IMR-90 (cell line): ENCODE results near the gene CTNNAL1. TPM values are rescaled to one million over a fixed set of nuclear protein-coding genes. Genes with fewer than 3 reads are reported as not detected.
A peak's percentile ranks its signal among the peaks of the same experiment; 100 is the strongest.

Source experiments
- ATAC-seq: fragments of 200-7000 bp; cut with Tn5 transposase; 2 replicates; pipeline ENCODE4 v1.9.1; 2020; ENCODE audit warnings: low read depth, mild to moderate bottlenecking, moderate library complexity
- BruUV-seq: library from RNA; stranded (reverse); fragments of 400-500 nt; replicated peaks from 2 replicates; lab custom pipeline; 2021; lab: Mats Ljungman, UMichigan
- CTCF ChIA-PET: fragments of 300-600 bp; formaldehyde crosslinking; extraction: SDS; loops from one replicate; lab custom pipeline; 2021; ENCODE audit warnings: antibody characterized with exemption; lab: Yijun Ruan, JAX
- POLR2A ChIA-PET: fragments of 300-600 bp; sonication (Branson Sonifier 250); formaldehyde crosslinking; loops from one replicate; lab custom pipeline; 2022; ENCODE audit warnings: antibody characterized with exemption; ENCODE audit not compliant: unreplicated experiment; lab: Charles Lee
- DNase-seq: peaks from one replicate; pipeline ENCODE4 v3.0.0; 2013
- H2AFZ ChIP-seq: replicated peaks from 2 replicates; pipeline ENCODE3; 2013; ENCODE audit warnings: low read length, mild to moderate bottlenecking; ENCODE audit not compliant: poor library complexity
- H2AK5ac ChIP-seq: 2 replicates; pipeline ENCODE4 v1.6.1; 2013; ENCODE audit warnings: low read depth, low read length, inconsistent platforms
- H2AK9ac ChIP-seq: replicated peaks from 2 replicates; pipeline ENCODE3; 2013; ENCODE audit warnings: mild to moderate bottlenecking, low read depth, low read length, moderate library complexity; ENCODE audit not compliant: poor library complexity
- H2BK120ac ChIP-seq: 2 replicates; pipeline ENCODE4 v1.6.1; 2013; ENCODE audit warnings: low read depth, low read length, inconsistent platforms
- H2BK15ac ChIP-seq: 3 replicates; pipeline ENCODE4 v1.6.1; 2013; ENCODE audit warnings: low read depth, low read length, inconsistent platforms
- H2BK20ac ChIP-seq: 2 replicates; pipeline ENCODE4 v1.6.1; 2013; ENCODE audit warnings: low read depth, mild to moderate bottlenecking, inconsistent platforms, low read length, moderate library complexity
- H2BK5ac ChIP-seq: 2 replicates; pipeline ENCODE4 v1.6.1; 2013; ENCODE audit warnings: mild to moderate bottlenecking, low read depth, low read length, inconsistent platforms; ENCODE audit not compliant: poor library complexity, severe bottlenecking
- H3K14ac ChIP-seq: replicated peaks from 2 replicates; pipeline ENCODE4 v1.6.1; 2013; ENCODE audit warnings: low read depth, low read length, inconsistent platforms
- H3K18ac ChIP-seq: 2 replicates; pipeline ENCODE4 v1.6.1; 2013; ENCODE audit warnings: low read depth, low read length, control low read depth
- H3K23ac ChIP-seq: 2 replicates; pipeline ENCODE4 v1.6.1; 2013; ENCODE audit warnings: low read depth, low read length, inconsistent platforms
- H3K27ac ChIP-seq: 2 replicates; pipeline ENCODE4 v1.5.1; 2013; ENCODE audit warnings: mild to moderate bottlenecking, control low read depth, low read length; ENCODE audit not compliant: insufficient read depth
- H3K27me3 ChIP-seq: 2 replicates; pipeline ENCODE4 v1.6.1; 2013; ENCODE audit warnings: low read length; ENCODE audit not compliant: control insufficient read depth, insufficient read depth
- H3K36me3 ChIP-seq: 2 replicates; pipeline ENCODE4 v1.6.1; 2013; ENCODE audit warnings: low read length, mixed read lengths; ENCODE audit not compliant: control insufficient read depth, insufficient read depth
- H3K4ac ChIP-seq: 2 replicates; pipeline ENCODE4 v1.6.1; 2013; ENCODE audit warnings: low read depth, low read length, inconsistent platforms
- H3K4me1 ChIP-seq: 2 replicates; pipeline ENCODE4 v1.6.1; 2013; ENCODE audit warnings: low read length, mixed read lengths; ENCODE audit not compliant: control insufficient read depth, insufficient read depth
- H3K4me2 ChIP-seq: 2 replicates; pipeline ENCODE4 v1.6.1; 2013; ENCODE audit warnings: low read depth, mild to moderate bottlenecking, control low read depth, low read length, moderate library complexity
- H3K4me3 ChIP-seq: 2 replicates; pipeline ENCODE4 v1.5.1; 2013; ENCODE audit warnings: low read depth, mild to moderate bottlenecking, control low read depth, low read length, moderate library complexity; ENCODE audit not compliant: insufficient read depth
- H3K56ac ChIP-seq: 2 replicates; pipeline ENCODE4 v1.6.1; 2013; ENCODE audit warnings: low read length, inconsistent platforms; ENCODE audit not compliant: insufficient read depth; ENCODE audit errors: extremely low read depth
- H3K79me1 ChIP-seq, 2 experiments: 2 replicates each; pipeline ENCODE4 v1.6.1; 2013; ENCODE audit warnings: low read length in 2 of 2, inconsistent platforms in 1 of 2, low read depth in 1 of 2
- H3K9ac ChIP-seq: 2 replicates; pipeline ENCODE4 v1.6.1; 2013; ENCODE audit warnings: low read depth, low read length, control low read depth
- H3K9me1 ChIP-seq: 2 replicates; pipeline ENCODE4 v1.6.1; 2013; ENCODE audit warnings: low read length, inconsistent platforms; ENCODE audit not compliant: insufficient read depth
- H3K9me3 ChIP-seq: 2 replicates; pipeline ENCODE4 v1.6.1; 2013; ENCODE audit warnings: low read length; ENCODE audit not compliant: control insufficient read depth, insufficient read depth
- H4K20me1 ChIP-seq: 2 replicates; pipeline ENCODE4 v1.6.1; 2013; ENCODE audit warnings: low read length, inconsistent platforms; ENCODE audit not compliant: insufficient read depth
- H4K5ac ChIP-seq: 2 replicates; pipeline ENCODE4 v1.6.1; 2013; ENCODE audit warnings: mild to moderate bottlenecking, low read depth, low read length, control low read depth
- H4K8ac ChIP-seq, 2 experiments: 2 replicates each; pipeline ENCODE4 v1.6.1; 2013; ENCODE audit warnings: low read depth in 2 of 2, low read length in 2 of 2, control low read depth in 1 of 2, inconsistent platforms in 1 of 2
- H4K91ac ChIP-seq: 2 replicates; pipeline ENCODE4 v1.6.1; 2013; ENCODE audit warnings: low read depth, low read length, inconsistent platforms; ENCODE audit not compliant: insufficient read depth
- BHLHE40 ChIP-seq: fragments of 150-350 bp; IDR thresholded peaks from 2 replicates; pipeline ENCODE4 v1.6.1; 2016; ENCODE audit warnings: mild to moderate bottlenecking, low read depth, low read length
- CEBPB ChIP-seq: IDR thresholded peaks from 2 replicates; pipeline ENCODE4 v1.6.1; 2012; ENCODE audit warnings: low read depth, low read length, improper control_type of control experiment
- CHD1 ChIP-seq: IDR thresholded peaks from 2 replicates; pipeline ENCODE4 v1.6.1; 2012; ENCODE audit warnings: low read depth, low read length, improper control_type of control experiment
- FOS ChIP-seq: fragments of 150-350 bp; IDR thresholded peaks from 2 replicates; pipeline ENCODE4 v1.6.1; 2016; ENCODE audit warnings: low read depth, low read length
- MAFK ChIP-seq: IDR thresholded peaks from 2 replicates; pipeline ENCODE4 v1.6.1; 2012; ENCODE audit warnings: low read depth, low read length, improper control_type of control experiment
- MAZ ChIP-seq: IDR thresholded peaks from 2 replicates; pipeline ENCODE4 v1.6.1; 2012; ENCODE audit warnings: low read depth, mild to moderate bottlenecking, low read length, improper control_type of control experiment, moderate library complexity, borderline replicate concordance
- MXI1 ChIP-seq: IDR thresholded peaks from 2 replicates; pipeline ENCODE4 v1.6.1; 2012; ENCODE audit warnings: low read depth, mild to moderate bottlenecking, low read length, moderate library complexity, borderline replicate concordance
- NFE2L2 ChIP-seq: fragments of 150-350 bp; IDR thresholded peaks from 2 replicates; pipeline ENCODE4 v1.6.1; 2016; ENCODE audit warnings: low read depth, mild to moderate bottlenecking, low read length
- POLR2A ChIP-seq: IDR thresholded peaks from 2 replicates; pipeline ENCODE4 v1.6.1; 2012; ENCODE audit warnings: mild to moderate bottlenecking, low read depth, low read length
- RAD21 ChIP-seq: IDR thresholded peaks from 2 replicates; pipeline ENCODE4 v1.6.1; 2012; ENCODE audit warnings: low read length, improper control_type of control experiment
- RCOR1 ChIP-seq: IDR thresholded peaks from 2 replicates; pipeline ENCODE4 v1.6.1; 2012; ENCODE audit warnings: mild to moderate bottlenecking, low read length, improper control_type of control experiment; ENCODE audit not compliant: insufficient replicate concordance
- RFX5 ChIP-seq: IDR thresholded peaks from 2 replicates; pipeline ENCODE4 v1.8.0; 2012; ENCODE audit warnings: low read depth, mild to moderate bottlenecking, low read length, moderate library complexity
- SMC3 ChIP-seq: fragments of 150-350 bp; IDR thresholded peaks from 2 replicates; pipeline ENCODE4 v1.6.1; 2016; ENCODE audit warnings: low read depth, mild to moderate bottlenecking, antibody characterized with exemption, low read length, moderate library complexity
- WGBS, 2 experiments: methylation state at CpG; one replicate each; pipeline versions ENCODE4 v1.1.5 to v1.1.7; 2013; ENCODE audit warnings: missing lambda C conversion rate in 2 of 2; ENCODE audit not compliant: insufficient read length in 1 of 2; ENCODE audit errors: extremely low coverage in 2 of 2; 5-methylcytosine and 5-hydroxymethylcytosine counted together
- dilution Hi-C: fragments of 300-500 bp; cut with HindIII; formaldehyde crosslinking; loops from one replicate; pipeline ENCODE4 v1.14.3; 2018; ENCODE audit warnings: low sequenced_read_pairs; ENCODE audit not compliant: unreplicated experiment
- in situ Hi-C: fragments of 300-500 bp; cut with MboI; formaldehyde crosslinking; loops from 3 replicates; pipeline ENCODE4 v1.14.3; 2019; ENCODE audit warnings: low sequenced_read_pairs, inconsistent platforms, mixed read lengths
- intact Hi-C: fragments of 100-400 bp; cut with micrococcal nuclease; formaldehyde crosslinking; loops from 2 replicates; pipeline ENCODE4 v1.10.0; 2022
- polyA plus RNA-seq, 3 experiments: library from polyadenylated mRNA; depleted of rRNA; stranded (reverse); fragments of >200 nt; gene quantifications; 2 replicates each; pipeline ENCODE4 v1.2.3, GENCODE V29; 2012; ENCODE audit warnings: low replicate concordance in 1 of 3
- total RNA-seq: library from RNA; depleted of rRNA; stranded (reverse); fragments of >200 nt; gene quantifications from 2 replicates; pipeline ENCODE4 v1.2.3, GENCODE V29; 2012
- TF ChIP-seq, protein P1 (sequence below): fragments of 150-350 bp; IDR thresholded peaks from 2 replicates; pipeline ENCODE4 v1.6.1; 2016; ENCODE audit warnings: low read depth, mild to moderate bottlenecking, low read length, moderate library complexity, borderline replicate concordance
- TF ChIP-seq, protein P2 (sequence below): conservative IDR thresholded peaks from 2 replicates; pipeline ENCODE4 v1.5.1; 2012; ENCODE audit warnings: mild to moderate bottlenecking, low read depth, low read length, improper control_type of control experiment
- TF ChIP-seq, protein P3 (sequence below): fragments of 150-350 bp; IDR thresholded peaks from 2 replicates; pipeline ENCODE4 v1.6.1; 2017; ENCODE audit warnings: mild to moderate bottlenecking, antibody characterized with exemption, low read length, low read depth

CTNNAL1 gene
- total and polyA plus RNA-seq, 2 of the 4 experiments (the other 2 are of a cell fraction), result 72.3 to 131 TPM

DNA sequence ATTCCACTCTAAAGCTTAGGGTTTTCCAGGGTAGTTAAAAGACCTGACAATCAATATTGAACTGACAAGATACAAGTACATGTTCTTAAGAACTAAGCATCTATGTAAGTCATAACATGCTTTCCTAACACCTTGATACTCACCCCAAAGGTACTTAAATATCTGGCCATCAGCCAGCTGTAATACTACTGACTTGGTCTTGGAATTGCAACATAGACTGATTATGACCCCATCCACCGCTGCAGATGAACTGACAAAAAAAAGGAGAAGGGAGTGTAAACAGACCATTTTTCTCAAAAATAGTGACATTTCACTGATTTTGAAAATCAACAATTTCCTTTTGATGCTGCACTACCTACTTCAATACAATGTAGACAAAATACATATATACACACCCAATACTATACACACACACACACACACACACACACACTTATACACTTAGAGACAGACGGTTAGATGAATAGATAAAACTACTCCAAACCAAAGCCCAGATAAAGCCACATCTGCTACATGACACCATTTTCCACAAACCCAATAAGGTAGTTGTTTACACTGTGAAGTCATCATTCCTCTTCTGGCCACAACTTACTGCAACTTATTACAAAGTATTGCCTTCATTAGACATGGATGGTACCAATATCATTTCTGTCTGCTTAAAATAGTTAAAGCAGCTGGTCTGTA lies 109.7 kb downstream of the CTNNAL1 start:
- Histone ChIP-seq H4K8ac (no peak overlapping the region), H3K9me3 (no peaks in the 10 kb centered on the region), H3K9ac (no peak overlapping the region), H2BK120ac (no peak overlapping the region), H3K4me2 (no peak overlapping the region), H3K4me3 (no peak overlapping the region), H2AK9ac (no peak overlapping the region), H2AK5ac (no peak overlapping the region), H4K20me1 (no peaks in the 10 kb centered on the region), H3K36me3 (peaks cover 39% of the 10 kb centered on the region), H3K14ac (no peak overlapping the region), H4K91ac (no peak overlapping the region), H4K5ac (no peak overlapping the region), H3K4ac (no peak overlapping the region), H3K27me3 (no peaks in the 10 kb centered on the region), H3K23ac (no peak overlapping the region), H2BK20ac (no peak overlapping the region), H3K27ac (no peak overlapping the region), H3K9me1 (no peaks in the 10 kb centered on the region), H3K56ac (no peak overlapping the region), H3K79me1 (no peaks in the 10 kb centered on the region), H3K18ac (no peak overlapping the region), H2AFZ (no peak overlapping the region), H2BK5ac (no peak overlapping the region), H3K4me1 (no peaks in the 10 kb centered on the region), H2BK15ac (no peak overlapping the region)
- ChIA-PET POLR2A (no interaction called here), CTCF (no interaction called here)
- WGBS, 2 experiments, result no CpG with 5 or more reads among the region's 2 CpGs
- TF ChIP-seq NFE2L2 (no peak), MXI1 (no peak), POLR2A (no peak), SMC3 (no peak), CEBPB (no peak), RAD21 (no peak), RCOR1 (no peak), FOS (no peak), RFX5 (no peak), CHD1 (no peak), MAFK (no peak), BHLHE40 (no peak), MAZ (no peak)
- TF ChIP-seq, protein P1, sequence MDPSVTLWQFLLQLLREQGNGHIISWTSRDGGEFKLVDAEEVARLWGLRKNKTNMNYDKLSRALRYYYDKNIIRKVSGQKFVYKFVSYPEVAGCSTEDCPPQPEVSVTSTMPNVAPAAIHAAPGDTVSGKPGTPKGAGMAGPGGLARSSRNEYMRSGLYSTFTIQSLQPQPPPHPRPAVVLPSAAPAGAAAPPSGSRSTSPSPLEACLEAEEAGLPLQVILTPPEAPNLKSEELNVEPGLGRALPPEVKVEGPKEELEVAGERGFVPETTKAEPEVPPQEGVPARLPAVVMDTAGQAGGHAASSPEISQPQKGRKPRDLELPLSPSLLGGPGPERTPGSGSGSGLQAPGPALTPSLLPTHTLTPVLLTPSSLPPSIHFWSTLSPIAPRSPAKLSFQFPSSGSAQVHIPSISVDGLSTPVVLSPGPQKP, result no peak
- TF ChIP-seq, protein P2, sequence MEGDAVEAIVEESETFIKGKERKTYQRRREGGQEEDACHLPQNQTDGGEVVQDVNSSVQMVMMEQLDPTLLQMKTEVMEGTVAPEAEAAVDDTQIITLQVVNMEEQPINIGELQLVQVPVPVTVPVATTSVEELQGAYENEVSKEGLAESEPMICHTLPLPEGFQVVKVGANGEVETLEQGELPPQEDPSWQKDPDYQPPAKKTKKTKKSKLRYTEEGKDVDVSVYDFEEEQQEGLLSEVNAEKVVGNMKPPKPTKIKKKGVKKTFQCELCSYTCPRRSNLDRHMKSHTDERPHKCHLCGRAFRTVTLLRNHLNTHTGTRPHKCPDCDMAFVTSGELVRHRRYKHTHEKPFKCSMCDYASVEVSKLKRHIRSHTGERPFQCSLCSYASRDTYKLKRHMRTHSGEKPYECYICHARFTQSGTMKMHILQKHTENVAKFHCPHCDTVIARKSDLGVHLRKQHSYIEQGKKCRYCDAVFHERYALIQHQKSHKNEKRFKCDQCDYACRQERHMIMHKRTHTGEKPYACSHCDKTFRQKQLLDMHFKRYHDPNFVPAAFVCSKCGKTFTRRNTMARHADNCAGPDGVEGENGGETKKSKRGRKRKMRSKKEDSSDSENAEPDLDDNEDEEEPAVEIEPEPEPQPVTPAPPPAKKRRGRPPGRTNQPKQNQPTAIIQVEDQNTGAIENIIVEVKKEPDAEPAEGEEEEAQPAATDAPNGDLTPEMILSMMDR, result no peak
- TF ChIP-seq, protein P3, sequence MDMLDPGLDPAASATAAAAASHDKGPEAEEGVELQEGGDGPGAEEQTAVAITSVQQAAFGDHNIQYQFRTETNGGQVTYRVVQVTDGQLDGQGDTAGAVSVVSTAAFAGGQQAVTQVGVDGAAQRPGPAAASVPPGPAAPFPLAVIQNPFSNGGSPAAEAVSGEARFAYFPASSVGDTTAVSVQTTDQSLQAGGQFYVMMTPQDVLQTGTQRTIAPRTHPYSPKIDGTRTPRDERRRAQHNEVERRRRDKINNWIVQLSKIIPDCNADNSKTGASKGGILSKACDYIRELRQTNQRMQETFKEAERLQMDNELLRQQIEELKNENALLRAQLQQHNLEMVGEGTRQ, result no peak
- peak; percentile 44; the same call in 1 of the 2 replicates for ATAC-seq
- in situ Hi-C loops, result no loop called here
- no TSS peak for BruUV-seq
- dilution Hi-C loops, result no loop called here
- peak; percentile 56 for DNase-seq
- intact Hi-C loops, result no loop called here
